OCI-LY1 (cell line): Measurements from ENCODE around the gene NFIX.

Source experiments
- EZH2 ChIP-seq: fragments of 200-600 bp; sonication (generic), shearing (Covaris generic); IDR thresholded peaks from 2 replicates; pipeline ENCODE4 v1.8.0; 2017; ENCODE audit warnings: borderline replicate concordance, mixed run types, mild to moderate bottlenecking, antibody characterized with exemption, low read length, moderate library complexity, mixed read lengths
- TF ChIP-seq, protein P1 (sequence below): fragments of 200-600 bp; sonication (generic), shearing (Covaris generic); IDR thresholded peaks from 2 replicates; pipeline ENCODE4 v1.5.1; 2017; ENCODE audit warnings: mild to moderate bottlenecking, antibody characterized with exemption, low read length, moderate library complexity, mixed read lengths

DNA sequence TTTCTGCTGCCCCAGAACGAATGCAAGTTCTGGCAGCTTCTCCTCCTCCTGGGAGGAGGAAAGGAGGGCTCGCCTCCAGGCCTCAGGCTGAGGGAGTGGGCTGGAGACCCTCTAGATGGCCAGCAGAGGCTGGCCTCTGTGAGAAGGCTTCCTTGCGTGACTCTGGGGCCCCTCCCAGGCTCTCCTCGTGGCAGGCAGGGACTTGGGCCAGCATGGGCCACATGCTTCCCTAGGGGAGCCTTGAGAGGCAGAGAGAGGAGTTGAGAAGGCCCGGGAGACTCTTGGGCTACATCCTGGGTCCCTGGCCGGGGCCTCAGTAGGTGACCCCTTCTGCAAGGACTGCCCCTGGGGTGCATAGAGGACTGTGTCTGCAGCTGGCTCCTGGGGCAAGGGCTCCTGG, 81.5 kb downstream of the NFIX start:
- TF ChIP-seq, protein P1, sequence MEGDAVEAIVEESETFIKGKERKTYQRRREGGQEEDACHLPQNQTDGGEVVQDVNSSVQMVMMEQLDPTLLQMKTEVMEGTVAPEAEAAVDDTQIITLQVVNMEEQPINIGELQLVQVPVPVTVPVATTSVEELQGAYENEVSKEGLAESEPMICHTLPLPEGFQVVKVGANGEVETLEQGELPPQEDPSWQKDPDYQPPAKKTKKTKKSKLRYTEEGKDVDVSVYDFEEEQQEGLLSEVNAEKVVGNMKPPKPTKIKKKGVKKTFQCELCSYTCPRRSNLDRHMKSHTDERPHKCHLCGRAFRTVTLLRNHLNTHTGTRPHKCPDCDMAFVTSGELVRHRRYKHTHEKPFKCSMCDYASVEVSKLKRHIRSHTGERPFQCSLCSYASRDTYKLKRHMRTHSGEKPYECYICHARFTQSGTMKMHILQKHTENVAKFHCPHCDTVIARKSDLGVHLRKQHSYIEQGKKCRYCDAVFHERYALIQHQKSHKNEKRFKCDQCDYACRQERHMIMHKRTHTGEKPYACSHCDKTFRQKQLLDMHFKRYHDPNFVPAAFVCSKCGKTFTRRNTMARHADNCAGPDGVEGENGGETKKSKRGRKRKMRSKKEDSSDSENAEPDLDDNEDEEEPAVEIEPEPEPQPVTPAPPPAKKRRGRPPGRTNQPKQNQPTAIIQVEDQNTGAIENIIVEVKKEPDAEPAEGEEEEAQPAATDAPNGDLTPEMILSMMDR = no peak
- no peak for TF ChIP-seq EZH2
